AG10803 (cell line): ENCODE results near the gene CLPTM1L.

Experiments
- DNase-seq: peaks from one replicate; pipeline ENCODE4 v3.0.0; 2010; ENCODE audit warnings: low read depth
- H3K4me3 ChIP-seq: 2 replicates; pipeline ENCODE4 v1.5.1; 2011; ENCODE audit warnings: mild to moderate bottlenecking, low read length, control low read depth
- CTCF ChIP-seq: conservative IDR thresholded peaks from 2 replicates; pipeline ENCODE4 v1.5.1; 2011; ENCODE audit warnings: mild to moderate bottlenecking, low read length, control low read depth, inconsistent platforms

CLPTM1L gene

GRCh38 chr5:1318659-1319251, 26.1 kb downstream of the CLPTM1L start:
- TF ChIP-seq CTCF, result no peak
- DNase-seq, result no peak
- H3K4me3 ChIP-seq, result no peak overlapping the region

DNA sequence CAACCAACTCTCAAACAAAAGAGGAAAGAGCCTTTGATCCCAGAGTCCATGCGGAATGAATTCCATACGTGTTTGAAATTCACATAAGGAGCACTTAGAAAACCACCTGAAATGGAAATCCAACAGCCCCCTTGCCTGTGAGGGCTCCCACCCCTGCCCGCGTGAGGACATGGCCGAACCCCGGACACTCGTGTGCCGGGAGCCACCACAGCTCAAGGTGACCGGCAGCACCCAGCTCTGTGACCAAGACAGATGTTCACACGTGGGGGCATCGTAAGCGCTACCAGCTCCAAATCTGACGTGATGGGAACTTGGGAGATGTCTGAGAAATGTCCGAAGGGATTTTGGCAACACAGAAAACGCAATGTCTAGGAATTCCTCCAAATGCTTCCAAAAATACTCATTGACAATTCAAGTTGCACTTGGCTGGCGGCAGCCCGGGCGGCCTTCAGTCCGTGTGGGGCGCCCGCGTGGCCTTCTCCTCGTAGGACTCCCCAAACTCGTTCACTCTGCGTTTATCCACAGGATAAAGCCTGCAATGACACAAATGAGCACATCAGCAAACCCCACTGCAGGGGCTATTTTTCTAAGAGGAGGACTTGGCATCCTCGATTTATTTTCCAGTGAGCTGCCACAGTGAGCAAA, 26.9 kb downstream of the CLPTM1L start:
- no peak overlapping the region for H3K4me3 ChIP-seq
- TF ChIP-seq CTCF, result no peak
- no peak for DNase-seq

- DNase-seq, result no peak
- TF ChIP-seq CTCF, result no peak
- no peak overlapping the region for H3K4me3 ChIP-seq
Measured at GRCh38 chr5:1316588-1317340, 28.1 kb downstream of the CLPTM1L start.

DNA sequence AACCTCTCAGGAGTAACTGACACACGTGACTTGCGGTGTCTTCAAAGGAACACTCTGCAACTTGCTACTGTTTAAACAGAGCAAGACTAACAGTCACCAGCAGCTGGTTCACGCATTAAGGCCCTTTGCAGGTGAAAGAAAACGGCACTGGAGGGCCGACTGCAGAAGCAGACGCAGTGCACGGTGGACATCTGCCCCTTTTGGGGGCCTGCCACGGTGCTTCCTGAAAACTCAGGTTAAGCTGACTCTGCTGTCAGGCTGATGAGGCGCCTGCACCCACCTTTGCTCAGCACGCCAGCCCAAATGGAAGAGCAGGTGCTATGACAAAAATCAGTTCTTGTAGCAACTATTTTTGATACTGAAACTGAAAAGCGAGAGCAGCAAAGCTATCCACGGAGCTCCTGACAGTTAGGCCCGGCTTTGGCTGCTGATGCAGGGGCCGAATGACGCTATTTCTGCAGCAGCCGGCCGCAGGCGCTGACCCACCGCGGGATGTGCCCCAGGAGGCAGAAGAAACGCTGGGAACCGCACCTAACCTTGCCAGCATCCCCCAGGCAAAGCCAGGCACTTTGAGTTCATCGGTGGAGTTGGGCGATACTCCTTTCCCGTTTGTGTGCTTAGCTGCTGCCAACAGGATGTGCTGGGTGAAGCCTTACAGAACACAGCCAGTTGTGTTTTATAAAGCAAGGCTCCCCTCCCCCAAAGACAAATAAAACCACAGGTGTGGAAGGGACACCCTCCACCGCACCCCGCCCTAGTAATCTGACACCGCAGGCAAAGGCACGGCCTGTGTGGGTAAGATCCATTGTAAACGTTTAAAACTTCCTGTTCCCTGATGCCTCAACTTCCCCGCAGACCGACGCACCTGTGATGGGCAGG, 29.0 kb downstream of the CLPTM1L start:
- no peak for TF ChIP-seq CTCF
- no peak for DNase-seq
- H3K4me3 ChIP-seq, result no peak overlapping the region

DNA sequence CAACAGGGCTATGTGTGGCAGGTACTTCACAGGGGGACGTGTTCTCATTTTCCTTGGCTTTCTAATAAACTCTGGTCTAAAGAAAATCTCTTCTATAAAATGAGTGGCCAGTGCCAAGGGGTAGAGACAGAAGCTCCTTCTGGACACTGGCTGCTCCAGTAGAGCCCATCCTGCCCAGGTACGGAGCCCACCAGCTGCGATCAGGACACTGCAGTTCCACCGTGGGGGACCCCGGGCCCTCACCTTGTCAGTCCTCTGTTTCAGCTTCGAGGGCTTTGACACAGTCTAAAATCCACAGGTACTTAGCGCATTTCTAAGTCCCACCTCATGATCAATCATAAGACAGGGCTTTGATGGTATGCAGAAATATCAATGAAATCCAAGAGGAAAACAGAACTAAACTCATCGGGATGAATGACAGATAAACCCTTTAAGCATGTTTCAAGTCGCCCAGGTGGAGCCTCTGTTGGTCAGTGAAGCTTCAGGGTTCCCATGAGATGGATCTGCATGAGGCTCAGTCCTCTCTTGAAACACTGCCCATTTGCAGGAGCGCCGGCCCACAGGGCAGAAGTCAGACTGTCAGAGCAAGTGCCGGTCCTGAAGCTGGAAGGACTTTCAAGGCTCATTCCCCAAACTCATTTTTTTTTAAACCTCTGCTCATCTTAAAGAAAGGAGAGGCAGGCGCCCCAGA, 29.7 kb downstream of the CLPTM1L start:
- TF ChIP-seq CTCF, result no peak
- DNase-seq, result no peak
- H3K4me3 ChIP-seq, result no peak overlapping the region

- no peak for TF ChIP-seq CTCF
- DNase-seq, result no peak
- no peak overlapping the region for H3K4me3 ChIP-seq
Measured at GRCh38 chr5:1314564-1314982, 30.3 kb downstream of the CLPTM1L start.
